HG02884 (cell line): ENCODE results near the gene STARD7.

Experiments
- ATAC-seq: cut with Tn5 transposase; IDR thresholded peaks from one replicate; pipeline ENCODE4 v1.9.1; 2021; ENCODE audit warnings: mild to moderate bottlenecking, moderate library complexity; ENCODE audit not compliant: unreplicated experiment

Gene STARD7

GRCh38 chr2:96138179-96139145 is 70.2 kb downstream of the STARD7 start, which contains the start of gene ASTL:
Gene ASTL (minus strand): TSS chr2:96138502. CDS start chr2:96138436, 66 bp downstream.
- no peak for ATAC-seq

GRCh38 chr2:96137321-96138178 is 71.1 kb downstream of the STARD7 start:
- ATAC-seq, result no peak

DNA sequence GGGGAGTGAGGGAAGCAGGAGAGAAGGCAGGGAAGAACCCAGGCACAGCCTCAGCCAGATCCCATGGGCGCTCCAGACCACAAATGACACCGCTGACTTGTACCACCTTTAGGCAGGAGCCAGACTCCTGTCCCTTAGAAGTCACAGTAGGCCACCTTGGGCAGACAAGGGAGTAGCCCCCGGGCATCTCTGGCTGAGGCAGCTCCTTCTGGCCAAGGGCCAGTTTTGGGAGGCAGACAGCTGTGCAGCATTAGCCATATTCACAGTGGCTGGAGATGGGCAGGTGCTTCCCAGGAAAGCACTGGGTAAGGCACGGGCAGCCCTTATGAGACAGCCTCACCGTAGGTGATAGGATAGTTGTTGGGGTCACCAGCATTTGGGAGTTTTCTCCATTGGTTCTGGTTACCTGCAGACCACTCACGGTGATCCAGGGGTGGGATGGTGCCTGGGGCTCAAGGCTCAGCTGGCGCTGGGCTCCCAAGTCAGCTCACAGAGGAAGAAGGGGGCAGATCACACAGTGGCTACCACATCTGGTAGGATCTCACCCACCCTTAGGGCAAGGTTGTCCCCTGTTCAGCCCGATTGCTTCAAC is 72.4 kb downstream of the STARD7 start:
- ATAC-seq, result no peak

DNA sequence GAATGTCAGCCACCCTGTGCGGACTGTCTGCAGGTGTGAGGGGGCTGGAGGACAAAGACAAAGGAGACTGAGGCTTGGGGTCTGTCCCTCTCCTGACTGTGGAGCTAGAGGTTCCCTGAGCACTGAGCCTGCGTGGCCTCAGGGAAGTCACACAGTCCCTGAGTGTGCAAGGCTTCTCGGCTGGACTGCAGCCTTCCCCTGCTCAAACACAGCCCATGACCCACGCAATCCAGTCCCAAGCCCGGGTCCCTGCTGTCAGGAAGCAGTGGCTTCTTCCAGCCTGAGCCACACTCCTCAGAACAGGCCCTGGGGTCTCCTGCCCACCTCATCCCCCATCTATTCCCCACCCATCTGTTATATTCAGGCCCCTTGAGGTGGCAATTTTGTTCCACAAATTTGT is 73.0 kb downstream of the STARD7 start:
- no peak for ATAC-seq

DNA sequence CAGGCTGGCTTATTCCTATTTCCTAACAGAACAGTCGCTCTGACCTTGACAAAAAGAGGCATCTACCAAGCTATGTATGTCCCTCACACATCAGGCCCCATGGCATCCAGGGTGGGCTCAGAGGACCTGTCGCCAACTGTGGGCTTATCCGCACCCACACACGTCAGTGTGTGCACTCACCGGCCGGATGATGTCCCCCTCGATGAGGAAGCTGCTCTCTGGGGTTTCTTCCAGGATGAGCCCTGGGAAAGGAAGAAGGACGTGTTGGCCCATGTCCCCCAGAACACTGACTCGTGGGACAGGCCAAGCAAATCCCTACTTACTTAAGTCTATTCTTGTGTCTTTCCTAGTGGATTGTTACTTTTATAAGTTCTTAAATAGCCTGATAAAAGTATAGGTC is 73.5 kb downstream of the STARD7 start:
- ATAC-seq, result no peak
